Thymus (tissue), 11 donors: Measurements from ENCODE around the gene ID2. TPM values are rescaled to one million over a fixed set of nuclear protein-coding genes. Genes with fewer than 3 reads are reported as not detected.
A peak's percentile ranks its signal among the peaks of the same experiment; 100 is the strongest.

Source experiments
- DNase-seq, 9 donors: peaks; one replicate each; pipeline ENCODE4 v3.0.0-alpha.2; 2013; ENCODE audit warnings: low spot score in 9 of 9, low read depth in 6 of 9, missing footprints in 1 of 9
- H3K27ac ChIP-seq, 2 donors: one replicate each; pipeline ENCODE4 v1.5.1; 2013; ENCODE audit warnings: control low read depth in 1 of 2, low read depth in 1 of 2, low read length in 1 of 2, mild to moderate bottlenecking in 1 of 2, moderate library complexity in 1 of 2
- H3K27me3 ChIP-seq, 2 donors: one replicate each; pipeline ENCODE4 v1.5.1; 2013; ENCODE audit warnings: low read length in 1 of 2; ENCODE audit not compliant: control insufficient read depth in 2 of 2, insufficient read depth in 1 of 2
- H3K36me3 ChIP-seq, 2 donors: one replicate each; pipeline ENCODE4 v1.5.1; 2013; ENCODE audit warnings: low read length in 1 of 2, mild to moderate bottlenecking in 1 of 2, moderate library complexity in 1 of 2; ENCODE audit not compliant: control insufficient read depth in 2 of 2, insufficient read depth in 2 of 2
- H3K4me1 ChIP-seq, 2 donors: one replicate each; pipeline ENCODE4 v1.5.1; 2013; ENCODE audit warnings: low read length in 2 of 2; ENCODE audit not compliant: control insufficient read depth in 2 of 2, insufficient read depth in 2 of 2
- H3K4me3 ChIP-seq, 2 donors: one replicate each; pipeline ENCODE4 v1.5.1; 2013; ENCODE audit warnings: low read length in 2 of 2, control low read depth in 1 of 2, mild to moderate bottlenecking in 1 of 2
- H3K9me3 ChIP-seq, 2 donors: one replicate each; pipeline ENCODE4 v1.5.1; 2013; ENCODE audit warnings: low read length in 1 of 2, mild to moderate bottlenecking in 1 of 2; ENCODE audit not compliant: control insufficient read depth in 2 of 2, insufficient read depth in 1 of 2
- WGBS: extraction: QIAGEN DNeasy Blood & Tissue Kit; methylation state at CpG from one replicate; pipeline ENCODE4 v1.1.7; 2013; 5-methylcytosine and 5-hydroxymethylcytosine counted together
- polyA plus RNA-seq: library from polyadenylated mRNA; stranded (reverse); fragments of 200-250 nt; gene quantifications from one replicate; pipeline ENCODE4 v1.2.3, GENCODE V29; 2013
- total RNA-seq: library from RNA; stranded (reverse); fragments of 120-200 nt; gene quantifications from one replicate; pipeline ENCODE4 v1.2.4, GENCODE V29; 2013
- donor health status: healthy.

ID2 gene
- total and polyA plus RNA-seq, 2 donors, result 108 to 319 TPM

GRCh38 chr2:8701681-8702379 is 20.0 kb downstream of the ID2 start:
- 94% methylated on average over 16 of the region's 16 CpGs for WGBS
- Histone ChIP-seq H3K4me1 (no peaks in the 10 kb centered on the region), H3K36me3 (no peaks in the 10 kb centered on the region), H3K4me3 (no peak overlapping the region), H3K27ac (no peak overlapping the region), H3K9me3 (no peaks in the 10 kb centered on the region), H3K27me3 (no peaks in the 10 kb centered on the region)
- no peak for DNase-seq

DNA sequence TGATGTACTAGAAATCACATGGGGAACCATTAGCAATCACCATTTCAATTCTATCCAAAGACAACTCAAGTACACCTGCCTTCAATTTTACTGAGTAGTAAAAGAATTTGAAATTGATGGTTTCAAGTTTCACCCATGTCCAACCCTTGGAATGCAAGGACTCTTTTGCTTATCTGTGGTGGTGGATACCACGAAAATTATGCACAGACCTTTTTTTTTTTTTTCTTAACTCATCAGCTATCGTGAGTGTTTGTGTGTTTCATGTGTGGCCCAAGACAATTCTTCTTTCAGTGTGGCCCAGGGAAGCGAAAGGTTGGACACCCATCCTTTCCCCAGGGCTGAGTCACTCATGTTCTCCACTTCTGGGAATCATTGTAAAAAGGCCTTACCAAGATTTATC is 23.1 kb downstream of the ID2 start:
- no peaks in the 10 kb centered on the region for H3K9me3 ChIP-seq
- H3K36me3 ChIP-seq, result no peaks in the 10 kb centered on the region
- H3K27me3 ChIP-seq, result no peaks in the 10 kb centered on the region
- H3K4me3 ChIP-seq, result no peak overlapping the region
- no peak overlapping the region for H3K27ac ChIP-seq
- 91% methylated on average over 3 of the region's 3 CpGs for WGBS
- no peaks in the 10 kb centered on the region for H3K4me1 ChIP-seq
- DNase-seq, result no peak

DNA sequence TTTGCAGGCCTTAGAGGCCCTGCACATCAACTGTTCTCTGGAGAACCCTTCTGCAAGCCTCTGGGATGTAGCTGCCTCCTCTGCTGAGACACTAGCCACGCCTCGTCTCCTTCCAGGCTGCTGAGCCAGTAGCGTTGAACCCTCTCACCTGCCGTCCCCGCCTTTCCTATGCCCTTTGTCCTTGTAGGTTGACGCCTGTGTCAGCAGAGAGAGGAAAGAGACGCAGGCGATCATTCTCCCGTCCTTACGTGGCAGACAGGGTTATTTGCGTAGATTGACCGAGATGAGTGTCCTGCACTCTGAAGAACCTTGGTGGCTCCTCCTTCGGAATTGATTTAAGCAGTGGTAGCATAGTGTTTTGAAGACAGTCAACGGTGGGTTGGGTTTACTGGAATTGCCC is 27.8 kb downstream of the ID2 start:
- no peaks in the 10 kb centered on the region for H3K27me3 ChIP-seq
- H3K36me3 ChIP-seq, result no peaks in the 10 kb centered on the region
- DNase-seq, result no peak
- H3K9me3 ChIP-seq, result no peaks in the 10 kb centered on the region
- 92% methylated on average over 14 of the region's 14 CpGs for WGBS
- H3K27ac ChIP-seq, result no peak overlapping the region
- H3K4me3 ChIP-seq, result no peak overlapping the region
- H3K4me1 ChIP-seq, result no peaks in the 10 kb centered on the region

DNA sequence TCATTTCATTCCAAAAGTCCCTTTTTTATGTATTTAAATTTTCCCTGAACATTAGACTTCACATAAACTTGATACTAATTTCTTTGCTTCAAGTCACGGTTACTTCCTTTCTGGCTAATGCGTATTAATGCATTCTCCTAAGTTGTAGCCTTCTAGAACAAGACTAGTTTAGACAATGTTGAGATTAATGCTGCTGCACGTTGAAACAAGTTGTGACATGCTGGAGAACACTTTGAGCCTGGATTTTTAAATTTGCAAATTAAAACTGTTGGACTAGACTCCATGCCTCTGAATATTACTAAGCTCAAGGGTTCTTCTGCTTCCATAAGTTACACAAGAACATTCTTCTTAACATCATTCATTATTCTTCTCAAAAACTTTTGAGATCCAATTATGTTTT is 29.1 kb downstream of the ID2 start:
- Histone ChIP-seq H3K9me3 (no peaks in the 10 kb centered on the region), H3K27me3 (no peaks in the 10 kb centered on the region), H3K4me3 (no peak overlapping the region), H3K36me3 (no peaks in the 10 kb centered on the region), H3K4me1 (no peaks in the 10 kb centered on the region), H3K27ac (no peak overlapping the region)
- DNase-seq, result peak in 1 of 9 donors; percentile 8
- WGBS, result 90% methylated on average over 3 of the region's 3 CpGs

DNA sequence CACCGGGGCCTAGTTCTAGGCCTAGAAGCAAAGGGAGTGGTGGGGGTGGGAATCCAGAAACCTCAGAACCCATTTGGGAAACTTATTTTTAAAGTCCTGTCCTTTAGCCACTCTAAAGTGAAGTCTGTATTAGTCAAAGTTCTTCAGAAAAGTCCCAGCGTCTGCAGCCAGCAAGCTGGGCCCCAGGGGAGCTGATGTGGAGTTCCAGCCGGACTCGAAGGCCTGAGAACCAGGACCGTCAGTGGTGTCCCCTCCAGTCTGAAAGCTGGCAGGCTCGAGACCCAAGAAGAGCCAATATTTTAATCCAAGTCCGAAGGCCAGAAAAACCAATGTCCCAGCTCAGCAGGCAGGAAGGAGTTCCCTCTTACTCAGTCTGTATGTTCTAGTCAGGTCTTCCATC is 32.4 kb downstream of the ID2 start:
- DNase-seq, result no peak
- Histone ChIP-seq H3K27me3 (no peaks in the 10 kb centered on the region), H3K9me3 (no peaks in the 10 kb centered on the region), H3K27ac (no peak overlapping the region), H3K4me1 (no peaks in the 10 kb centered on the region), H3K36me3 (no peaks in the 10 kb centered on the region), H3K4me3 (no peak overlapping the region)
- WGBS, result 96% methylated on average over 7 of the region's 7 CpGs

DNA sequence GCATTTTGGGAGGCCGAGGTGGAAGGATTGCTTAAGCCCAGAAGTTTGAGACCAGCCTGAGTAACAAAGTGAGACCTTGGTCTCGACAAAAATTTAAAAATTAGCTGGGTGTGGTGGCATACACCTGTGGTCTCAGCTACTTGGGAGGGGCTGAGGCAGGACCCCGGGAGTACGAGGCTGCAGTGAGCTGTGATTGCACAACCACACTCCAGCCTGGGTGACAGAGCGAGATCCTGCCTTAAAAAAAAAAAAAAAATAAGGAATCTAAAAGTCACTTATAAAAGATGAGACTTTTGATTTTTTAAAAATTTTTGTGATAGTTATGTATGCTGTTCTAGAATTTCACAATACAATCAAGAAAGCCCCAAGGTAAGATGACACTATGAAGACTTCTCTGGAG is 33.1 kb downstream of the ID2 start:
- no peaks in the 10 kb centered on the region for H3K27me3 ChIP-seq
- H3K36me3 ChIP-seq, result no peaks in the 10 kb centered on the region
- no peaks in the 10 kb centered on the region for H3K9me3 ChIP-seq
- no peaks in the 10 kb centered on the region for H3K4me1 ChIP-seq
- 94% methylated on average over 5 of the region's 5 CpGs for WGBS
- H3K4me3 ChIP-seq, result no peak overlapping the region
- DNase-seq, result no peak
- no peak overlapping the region for H3K27ac ChIP-seq

GRCh38 chr2:8719528-8719927 is 37.7 kb downstream of the ID2 start:
- DNase-seq, result no peak
- Histone ChIP-seq H3K4me1 (no peaks in the 10 kb centered on the region), H3K36me3 (no peaks in the 10 kb centered on the region), H3K4me3 (no peak overlapping the region), H3K9me3 (no peaks in the 10 kb centered on the region), H3K27me3 (no peaks in the 10 kb centered on the region), H3K27ac (no peak overlapping the region)
- WGBS, result 97% methylated on average over 3 of the region's 3 CpGs

- DNase-seq, result no peak
- Histone ChIP-seq H3K36me3 (no peaks in the 10 kb centered on the region), H3K27me3 (no peaks in the 10 kb centered on the region), H3K4me1 (no peaks in the 10 kb centered on the region), H3K27ac (no peak overlapping the region), H3K4me3 (no peak overlapping the region), H3K9me3 (no peaks in the 10 kb centered on the region)
- 96% methylated on average over 3 of the region's 3 CpGs for WGBS
Observed at GRCh38 chr2:8720741-8721140, 38.9 kb downstream of the ID2 start.

GRCh38 chr2:8721410-8721809 is 39.6 kb downstream of the ID2 start:
- WGBS, result 99% methylated on average over 3 of the region's 3 CpGs
- Histone ChIP-seq H3K27me3 (no peaks in the 10 kb centered on the region), H3K4me1 (no peaks in the 10 kb centered on the region), H3K4me3 (no peak overlapping the region), H3K36me3 (peaks cover 1 to 2% of the 10 kb centered on the region in 2 donors), H3K9me3 (no peaks in the 10 kb centered on the region), H3K27ac (no peak overlapping the region)
- DNase-seq, result no peak
